Esophagus muscularis mucosa (tissue), 4 donors: Measurements from ENCODE around the gene POU2F2. TPM values are rescaled to one million over a fixed set of nuclear protein-coding genes. Genes with fewer than 3 reads are reported as not detected.

Experiments used
- DNase-seq: peaks from one replicate; pipeline ENCODE4 v3.0.0-alpha.2; 2017; ENCODE audit errors: extremely low spot score
- H3K27ac ChIP-seq, 4 donors: fragments of 200-600 bp; sonication (generic); replicated peaks in 1 of 4; 1 replicate in 3 of 4; 2 replicates in 1 of 4; pipeline ENCODE4 v1.5.1; 2016 to 2019; ENCODE audit warnings: mild to moderate bottlenecking in 1 of 4
- H3K27me3 ChIP-seq, 4 donors: fragments of 200-600 bp; sonication (generic); one replicate each; pipeline versions ENCODE4 v1.5.1 to v1.6.0; 2016 to 2019
- H3K36me3 ChIP-seq, 4 donors: fragments of 200-600 bp; sonication (generic); one replicate each; pipeline ENCODE4 v1.5.1; 2016 to 2019
- H3K4me1 ChIP-seq, 4 donors: fragments of 200-600 bp; sonication (generic); one replicate each; pipeline ENCODE4 v1.5.1; 2016 to 2019
- H3K4me3 ChIP-seq, 4 donors: fragments of 200-600 bp; sonication (generic); 1 replicate in 2 of 4; 2 replicates in 2 of 4; pipeline ENCODE4 v1.5.1; 2016 to 2019; ENCODE audit warnings: mild to moderate bottlenecking in 4 of 4, moderate library complexity in 1 of 4
- H3K9me3 ChIP-seq, 4 donors: fragments of 200-600 bp; sonication (generic); 1 replicate in 3 of 4; 2 replicates in 1 of 4; pipeline ENCODE4 v1.5.1; 2016 to 2019
- CTCF ChIP-seq, 3 experiments: fragments of 200-600 bp in 2 of 3; fragments of 450-650 bp in 1 of 3; sonication (generic) in 2 of 3; IDR thresholded peaks; one replicate each; pipeline ENCODE4 v1.5.1; 2017 to 2019; ENCODE audit warnings: antibody characterized with exemption in 3 of 3, mild to moderate bottlenecking in 2 of 3, moderate library complexity in 1 of 3
- EP300 ChIP-seq: sonication (generic); formaldehyde crosslinking; IDR thresholded peaks from one replicate; pipeline ENCODE4 v1.6.1; 2017; ENCODE audit warnings: antibody characterized with exemption
- POLR2A ChIP-seq: fragments of 450-650 bp; IDR thresholded peaks from one replicate; pipeline ENCODE4 v1.6.1; 2017; ENCODE audit warnings: antibody characterized with exemption, moderate library complexity, mild to moderate bottlenecking, low read depth
- POLR2AphosphoS5 ChIP-seq, 2 donors: sonication (generic); formaldehyde crosslinking; IDR thresholded peaks; one replicate each; pipeline ENCODE4 v1.6.1; 2017; ENCODE audit warnings: antibody characterized with exemption in 2 of 2
- WGBS: methylation state at CpG from one replicate; pipeline ENCODE4 v1.1.5; 2018; 5-methylcytosine and 5-hydroxymethylcytosine counted together
- intact Hi-C: fragments of 100-400 bp; cut with DNase I; formaldehyde crosslinking; loops from one replicate; pipeline ENCODE4 v1.15.1; 2023
- total RNA-seq, 4 donors: library from RNA; depleted of rRNA; stranded (reverse); fragments of >200 nt; gene quantifications; one replicate each; pipeline versions ENCODE4 v1.1.0 to v1.2.1, GENCODE V29; 2016

POU2F2 gene
- total RNA-seq, 4 donors from 2014 or later: 0.52 to 2.5 (median 1.5) TPM

- Histone ChIP-seq H3K9me3 (no peaks in the 10 kb centered on the region), H3K27ac (no peak overlapping the region), H3K36me3 (no peaks in the 10 kb centered on the region), H3K27me3 (peaks cover 0 to 38% (median 2%) of the 10 kb centered on the region in 4 donors), H3K4me3 (no peak overlapping the region), H3K4me1 (no peaks in the 10 kb centered on the region)
- intact Hi-C loops: no loop called here
- 66% methylated on average over 7 of the region's 7 CpGs for WGBS
- no peak for DNase-seq
- TF ChIP-seq CTCF (IDR thresholded peaks at IDR 0.05): no peak
- TF ChIP-seq POLR2A: no peak
Measured at GRCh38 chr19:42166316-42166715, 34.1 kb upstream of the POU2F2 start.

- peaks cover 0 to 34% (median 2%) of the 10 kb centered on the region in 4 donors for H3K27me3 ChIP-seq
- H3K4me1 ChIP-seq: no peaks in the 10 kb centered on the region
- no peak for DNase-seq
- no peak overlapping the region for H3K4me3 ChIP-seq
- H3K27ac ChIP-seq: no peak overlapping the region
- H3K36me3 ChIP-seq: no peaks in the 10 kb centered on the region
- no peak for TF ChIP-seq EP300
- no peak for TF ChIP-seq POLR2A
- no peak for TF ChIP-seq CTCF (IDR thresholded peaks at IDR 0.05)
- no peak for TF ChIP-seq POLR2AphosphoS5 (IDR thresholded peaks at IDR 0.05)
- intact Hi-C loops: no loop called here
- H3K9me3 ChIP-seq: no peaks in the 10 kb centered on the region
- 54% methylated on average over 2 of the region's 2 CpGs for WGBS
Measured at GRCh38 chr19:42165146-42165545, 32.9 kb upstream of the POU2F2 start.

- Histone ChIP-seq H3K27me3 (peaks cover 0 to 34% (median 2%) of the 10 kb centered on the region in 4 donors), H3K4me1 (no peaks in the 10 kb centered on the region), H3K4me3 (no peak overlapping the region), H3K27ac (no peak overlapping the region), H3K9me3 (no peaks in the 10 kb centered on the region), H3K36me3 (no peaks in the 10 kb centered on the region)
- 81% methylated on average over 21 of the region's 21 CpGs for WGBS
- DNase-seq: no peak
- TF ChIP-seq POLR2A: no peak
- TF ChIP-seq EP300: no peak
- no peak for TF ChIP-seq POLR2AphosphoS5 (IDR thresholded peaks at IDR 0.05)
- no peak for TF ChIP-seq CTCF (IDR thresholded peaks at IDR 0.05)
- intact Hi-C loops: no loop called here
Measured at GRCh38 chr19:42161616-42162263, 29.5 kb upstream of the POU2F2 start.

- no peak overlapping the region for H3K27ac ChIP-seq
- H3K4me1 ChIP-seq: no peaks in the 10 kb centered on the region
- H3K36me3 ChIP-seq: no peaks in the 10 kb centered on the region
- WGBS: 77% methylated on average over 7 of the region's 7 CpGs
- H3K27me3 ChIP-seq: peaks cover 0 to 51% (median 2%) of the 10 kb centered on the region in 4 donors
- intact Hi-C loops: no loop called here
- H3K9me3 ChIP-seq: no peaks in the 10 kb centered on the region
- no peak overlapping the region for H3K4me3 ChIP-seq
- no peak for TF ChIP-seq POLR2A
- TF ChIP-seq CTCF (IDR thresholded peaks at IDR 0.05): no peak
- TF ChIP-seq POLR2AphosphoS5 (IDR thresholded peaks at IDR 0.05): no peak
- TF ChIP-seq EP300: no peak
- DNase-seq: no peak
Measured at GRCh38 chr19:42159942-42160341, 27.7 kb upstream of the POU2F2 start.

- Histone ChIP-seq H3K27ac (no peak overlapping the region), H3K36me3 (no peaks in the 10 kb centered on the region), H3K27me3 (peaks cover 0 to 61% (median 4%) of the 10 kb centered on the region in 4 donors), H3K4me3 (no peak overlapping the region), H3K9me3 (no peaks in the 10 kb centered on the region), H3K4me1 (no peaks in the 10 kb centered on the region)
- TF ChIP-seq POLR2A (no peak), EP300 (no peak)
- intact Hi-C loops: no loop called here
- WGBS: 37% methylated on average over 2 of the region's 2 CpGs
- no peak for DNase-seq
Measured at GRCh38 chr19:42158926-42159325, 26.7 kb upstream of the POU2F2 start.
